ENCODE results near the gene RPN2. TPM values are rescaled to one million over a fixed set of nuclear protein-coding genes. Genes with fewer than 3 reads are reported as not detected.

Gene RPN2
- total and polyA plus RNA-seq, 2 donors (not counting 1 experiment from before 2014, with no cell fraction given), result 80.2 to 87.3 TPM

DNA sequence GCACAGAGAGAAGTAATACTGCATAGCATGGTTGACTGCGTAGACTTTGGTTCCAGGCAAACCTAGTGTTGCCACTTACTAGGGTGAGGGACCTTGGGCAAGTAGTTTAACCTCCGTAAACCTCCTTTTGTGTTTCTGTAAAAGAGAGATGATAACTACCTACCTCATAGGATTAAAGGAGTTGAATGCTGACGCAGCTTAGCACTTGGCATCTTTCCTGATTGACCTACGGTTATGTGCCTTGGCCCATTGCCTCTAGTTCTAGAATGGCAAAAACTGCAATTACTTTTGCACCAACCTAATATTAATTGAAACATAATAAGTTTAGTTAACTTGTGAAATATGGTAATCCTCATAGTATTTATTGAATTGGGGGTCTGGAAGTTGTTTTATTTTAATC is 63.4 kb downstream of the RPN2 start:
- H3K4me1 Mint-ChIP-seq, result no peaks in the 10 kb centered on the region
- no peaks in the 10 kb centered on the region for H3K9me3 Mint-ChIP-seq (ENCODE audit: insufficient read depth)
- POLR2A ChIA-PET, result no interaction called here
- DNase-seq (no peak), ATAC-seq (ENCODE audit: low read depth) (no peak)
- no peaks in the 10 kb centered on the region for H3K27me3 ChIP-seq (replicated peaks in 1 of 4; ENCODE audit: control extremely low read depth in 1 of 4, control insufficient read depth in 3 of 4, insufficient read depth in 4 of 4, low read length in 3 of 4)
- H3K27me3 Mint-ChIP-seq, result no peaks in the 10 kb centered on the region
- no peaks in the 10 kb centered on the region for H3K79me2 ChIP-seq (ENCODE audit: control insufficient read depth, insufficient read depth, low read length)
- 100% methylated on average over 1 of the region's 4 CpGs for WGBS (ENCODE audit: insufficient coverage)
- H3K4me1 ChIP-seq (ENCODE audit: control insufficient read depth in 2 of 2, insufficient read depth in 2 of 2, low read length in 2 of 2), result no peaks in the 10 kb centered on the region
- H2AFZ ChIP-seq (ENCODE audit: insufficient read depth, low read depth, low read length, poor library complexity, severe bottlenecking), result no peak overlapping the region
- intact Hi-C loops (cut with micrococcal nuclease), result no loop called here
- H3K36me3 ChIP-seq (replicated peaks in 1 of 2; ENCODE audit: control extremely low read depth in 1 of 2, control insufficient read depth in 1 of 2, extremely low read depth in 1 of 2, insufficient read depth in 2 of 2, low read length in 1 of 2), result peaks cover 0 to 53% of the 10 kb centered on the region in 2 experiments
- no peak overlapping the region for H3K9ac ChIP-seq (ENCODE audit: low read length)
- H3K27ac ChIP-seq (ENCODE audit: low read length in 2 of 2), result no peak overlapping the region
- no peak overlapping the region for H3K4me3 Mint-ChIP-seq
- no peak overlapping the region for H3K4me2 ChIP-seq (replicated peaks; ENCODE audit: low read depth, low read length, poor library complexity, severe bottlenecking)
- TF ChIP-seq EZH2 (IDR thresholded peaks at IDR 0.05; ENCODE audit: borderline replicate concordance, insufficient read depth, low read depth, low read length, poor library complexity, severe bottlenecking) (no peak), CTCF (IDR thresholded peaks at IDR 0.05) (no peak)
- H3K4me3 ChIP-seq (ENCODE audit: control extremely low read depth in 1 of 5, extremely low read depth in 1 of 5, insufficient read depth in 1 of 5, low read depth in 2 of 5, low read length in 4 of 5), result no peak overlapping the region
- no peak overlapping the region for H3K27ac Mint-ChIP-seq
- CTCF ChIA-PET, result no interaction called here
- no peaks in the 10 kb centered on the region for H3K9me3 ChIP-seq (ENCODE audit: control extremely low read depth in 1 of 3, control insufficient read depth in 2 of 3, insufficient read depth in 1 of 3, low read length in 2 of 3)
- no peaks in the 10 kb centered on the region for H4K20me1 ChIP-seq (ENCODE audit: control insufficient read depth, insufficient read depth, low read length, poor library complexity, severe bottlenecking)

DNA sequence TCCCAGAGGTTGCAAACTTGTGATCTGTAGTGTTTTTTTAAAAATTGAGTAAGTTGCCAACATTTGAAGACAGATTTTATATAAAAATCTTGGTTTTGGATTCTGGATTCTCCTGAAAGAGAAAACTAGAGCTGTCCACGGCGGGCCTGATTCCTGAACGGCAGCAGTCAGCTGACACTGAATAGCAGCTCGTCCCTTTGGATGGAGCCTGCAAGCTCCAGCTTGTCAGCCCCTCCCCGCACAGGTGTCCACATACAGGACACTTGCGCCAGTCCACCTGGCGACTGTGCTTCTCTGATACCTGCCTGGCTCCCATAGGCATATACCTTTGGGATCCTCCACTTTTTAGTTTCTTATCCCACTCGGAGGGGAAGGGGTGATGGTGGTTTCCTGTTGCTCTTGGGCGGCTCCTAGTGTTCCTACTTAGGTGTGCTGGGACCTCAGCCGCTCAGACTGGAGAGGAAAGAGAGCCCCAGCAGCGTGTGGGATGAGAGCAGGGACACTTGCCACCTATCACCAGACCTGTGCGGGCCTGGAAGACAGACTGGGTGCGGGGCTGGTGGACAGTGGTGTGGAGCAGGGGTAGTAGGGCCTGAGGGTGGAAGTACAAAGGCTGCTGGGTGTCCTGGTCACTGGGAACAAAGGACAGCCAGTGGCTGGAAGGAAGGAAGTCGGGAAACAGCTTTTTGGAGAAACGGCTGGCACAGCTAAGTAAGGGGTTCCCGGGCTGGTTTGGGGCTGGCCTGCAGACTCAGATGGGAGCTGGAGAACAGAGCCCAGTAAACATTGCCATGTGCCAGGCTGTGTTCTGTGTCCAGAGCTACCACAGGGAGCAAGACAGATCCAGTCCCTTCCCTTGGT is 64.2 kb downstream of the RPN2 start:
- intact Hi-C loops (cut with micrococcal nuclease), result no loop called here
- no peak overlapping the region for H3K4me2 ChIP-seq (replicated peaks; ENCODE audit: low read depth, low read length, poor library complexity, severe bottlenecking)
- DNase-seq, result no peak
- H3K27ac ChIP-seq (ENCODE audit: low read length in 2 of 2), result no peak overlapping the region
- H3K4me3 ChIP-seq (ENCODE audit: control extremely low read depth in 1 of 5, extremely low read depth in 1 of 5, insufficient read depth in 1 of 5, low read depth in 2 of 5, low read length in 4 of 5), result no peak overlapping the region
- H3K4me1 ChIP-seq (ENCODE audit: control insufficient read depth in 2 of 2, insufficient read depth in 2 of 2, low read length in 2 of 2), result no peaks in the 10 kb centered on the region
- H4K20me1 ChIP-seq (ENCODE audit: control insufficient read depth, insufficient read depth, low read length, poor library complexity, severe bottlenecking), result no peaks in the 10 kb centered on the region
- ChIA-PET CTCF (no interaction called here), POLR2A (no interaction called here)
- no peak for ATAC-seq (ENCODE audit: low read depth)
- 97% methylated on average over 12 of the region's 16 CpGs for WGBS (ENCODE audit: insufficient coverage)
- Mint-ChIP-seq H3K4me1 (no peaks in the 10 kb centered on the region), H3K27ac (no peak overlapping the region), H3K9me3 (ENCODE audit: insufficient read depth) (no peaks in the 10 kb centered on the region), H3K27me3 (no peaks in the 10 kb centered on the region), H3K4me3 (no peak overlapping the region)
- H3K9me3 ChIP-seq (ENCODE audit: control extremely low read depth in 1 of 3, control insufficient read depth in 2 of 3, insufficient read depth in 1 of 3, low read length in 2 of 3), result no peaks in the 10 kb centered on the region
- no peaks in the 10 kb centered on the region for H3K27me3 ChIP-seq (replicated peaks in 1 of 4; ENCODE audit: control extremely low read depth in 1 of 4, control insufficient read depth in 3 of 4, insufficient read depth in 4 of 4, low read length in 3 of 4)
- TF ChIP-seq EZH2 (IDR thresholded peaks at IDR 0.05; ENCODE audit: borderline replicate concordance, insufficient read depth, low read depth, low read length, poor library complexity, severe bottlenecking) (no peak), CTCF (IDR thresholded peaks at IDR 0.05) (no peak)
- H2AFZ ChIP-seq (ENCODE audit: insufficient read depth, low read depth, low read length, poor library complexity, severe bottlenecking), result no peak overlapping the region
- no peak overlapping the region for H3K9ac ChIP-seq (ENCODE audit: low read length)
- peaks cover 0 to 45% of the 10 kb centered on the region in 2 experiments for H3K36me3 ChIP-seq (replicated peaks in 1 of 2; ENCODE audit: control extremely low read depth in 1 of 2, control insufficient read depth in 1 of 2, extremely low read depth in 1 of 2, insufficient read depth in 2 of 2, low read length in 1 of 2)
- H3K79me2 ChIP-seq (ENCODE audit: control insufficient read depth, insufficient read depth, low read length), result no peaks in the 10 kb centered on the region

Data from B cell (primary cell).